ENCODE results near the gene MCTP1.

The MCTP1 gene

GRCh38 chr5:94745786-94746730 lies 538.8 kb downstream of the MCTP1 start:
- no peak overlapping the region for H3K4me3 ChIP-seq (ENCODE audit: control insufficient read depth, low read depth, low read length)
- DNase-seq (ENCODE audit: low read depth) = peak; percentile 60
- TF ChIP-seq, protein P1, sequence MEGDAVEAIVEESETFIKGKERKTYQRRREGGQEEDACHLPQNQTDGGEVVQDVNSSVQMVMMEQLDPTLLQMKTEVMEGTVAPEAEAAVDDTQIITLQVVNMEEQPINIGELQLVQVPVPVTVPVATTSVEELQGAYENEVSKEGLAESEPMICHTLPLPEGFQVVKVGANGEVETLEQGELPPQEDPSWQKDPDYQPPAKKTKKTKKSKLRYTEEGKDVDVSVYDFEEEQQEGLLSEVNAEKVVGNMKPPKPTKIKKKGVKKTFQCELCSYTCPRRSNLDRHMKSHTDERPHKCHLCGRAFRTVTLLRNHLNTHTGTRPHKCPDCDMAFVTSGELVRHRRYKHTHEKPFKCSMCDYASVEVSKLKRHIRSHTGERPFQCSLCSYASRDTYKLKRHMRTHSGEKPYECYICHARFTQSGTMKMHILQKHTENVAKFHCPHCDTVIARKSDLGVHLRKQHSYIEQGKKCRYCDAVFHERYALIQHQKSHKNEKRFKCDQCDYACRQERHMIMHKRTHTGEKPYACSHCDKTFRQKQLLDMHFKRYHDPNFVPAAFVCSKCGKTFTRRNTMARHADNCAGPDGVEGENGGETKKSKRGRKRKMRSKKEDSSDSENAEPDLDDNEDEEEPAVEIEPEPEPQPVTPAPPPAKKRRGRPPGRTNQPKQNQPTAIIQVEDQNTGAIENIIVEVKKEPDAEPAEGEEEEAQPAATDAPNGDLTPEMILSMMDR (conservative IDR thresholded peaks at IDR 0.05; ENCODE audit: control insufficient read depth, insufficient read depth, low read depth, low read length) = no peak

- TF ChIP-seq, protein P1 (conservative IDR thresholded peaks at IDR 0.05; ENCODE audit: control insufficient read depth, insufficient read depth, low read depth, low read length) = no peak
- H3K4me3 ChIP-seq (ENCODE audit: control insufficient read depth, low read depth, low read length) = no peak overlapping the region
- no peak for DNase-seq (ENCODE audit: low read depth)
Measured at GRCh38 chr5:94744906-94745305, 540.0 kb downstream of the MCTP1 start.

- H3K4me3 ChIP-seq (ENCODE audit: control insufficient read depth, low read depth, low read length) = no peak overlapping the region
- TF ChIP-seq, protein P1 (conservative IDR thresholded peaks at IDR 0.05; ENCODE audit: control insufficient read depth, insufficient read depth, low read depth, low read length) = no peak
- DNase-seq (ENCODE audit: low read depth) = no peak
Measured at GRCh38 chr5:94742852-94743251, 542.0 kb downstream of the MCTP1 start.

- DNase-seq (ENCODE audit: low read depth) = no peak
- TF ChIP-seq, protein P1 (conservative IDR thresholded peaks at IDR 0.05; ENCODE audit: control insufficient read depth, insufficient read depth, low read depth, low read length) = no peak
- H3K4me3 ChIP-seq (ENCODE audit: control insufficient read depth, low read depth, low read length) = no peak overlapping the region
Measured at GRCh38 chr5:94740286-94740685, 544.6 kb downstream of the MCTP1 start.

- no peak overlapping the region for H3K4me3 ChIP-seq (ENCODE audit: control insufficient read depth, low read depth, low read length)
- DNase-seq (ENCODE audit: low read depth) = no peak
- TF ChIP-seq, protein P1 (conservative IDR thresholded peaks at IDR 0.05; ENCODE audit: control insufficient read depth, insufficient read depth, low read depth, low read length) = no peak
Measured at GRCh38 chr5:94736498-94736897, 548.4 kb downstream of the MCTP1 start.

DNA sequence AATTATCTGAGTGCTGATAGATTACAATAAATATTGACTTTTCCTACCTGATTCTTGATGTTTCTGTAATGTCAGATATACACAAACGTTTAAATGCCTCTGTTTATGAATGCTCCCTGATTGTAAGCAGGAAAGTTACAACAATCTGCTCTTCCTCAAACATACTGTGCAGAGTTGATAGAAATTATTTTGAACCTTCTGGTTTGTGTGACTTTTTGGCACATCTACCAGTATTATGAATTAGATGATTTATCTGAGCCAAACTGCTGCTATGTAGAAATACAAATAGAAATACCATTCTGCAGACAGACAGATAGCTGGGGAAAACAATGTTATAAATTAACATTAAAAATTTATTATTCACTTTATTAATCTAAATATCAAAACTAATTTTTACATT lies 553.4 kb downstream of the MCTP1 start:
- no peak for DNase-seq (ENCODE audit: low read depth)
- H3K4me3 ChIP-seq (ENCODE audit: control insufficient read depth, low read depth, low read length) = no peak overlapping the region
- TF ChIP-seq, protein P1 (conservative IDR thresholded peaks at IDR 0.05; ENCODE audit: control insufficient read depth, insufficient read depth, low read depth, low read length) = no peak

Measured in fibroblast of mammary gland (primary cell).